Tibial nerve (tissue), 4 donors: ENCODE measurements around the gene WNT9B. TPM values are rescaled to one million over a fixed set of nuclear protein-coding genes. Genes with fewer than 3 reads are reported as not detected.

Source experiments
- DNase-seq, 2 donors: peaks; one replicate each; pipeline ENCODE4 v3.0.0-alpha.2; 2019; ENCODE audit warnings: low spot score in 2 of 2
- H3K27ac ChIP-seq, 4 donors: fragments of 200-600 bp; sonication (generic) in 3 of 4; one replicate each; pipeline ENCODE4 v1.5.1; 2017 to 2019; ENCODE audit warnings: mild to moderate bottlenecking in 1 of 4
- H3K27me3 ChIP-seq, 2 donors: fragments of 200-600 bp; sonication (generic) in 1 of 2; one replicate each; pipeline versions ENCODE4 v1.5.1 to v1.6.0; 2017 to 2019
- H3K36me3 ChIP-seq, 3 donors: fragments of 200-600 bp; sonication (generic); one replicate each; pipeline ENCODE4 v1.5.1; 2018 to 2019
- H3K4me1 ChIP-seq, 4 donors: fragments of 200-600 bp; sonication (generic) in 3 of 4; one replicate each; pipeline ENCODE4 v1.5.1; 2017 to 2019
- H3K4me3 ChIP-seq, 4 donors: fragments of 200-600 bp; sonication (generic) in 3 of 4; one replicate each; pipeline ENCODE4 v1.5.1; 2017 to 2019; ENCODE audit warnings: mild to moderate bottlenecking in 1 of 4, moderate library complexity in 1 of 4
- H3K9me3 ChIP-seq, 4 donors: fragments of 200-600 bp; sonication (generic) in 3 of 4; one replicate each; pipeline ENCODE4 v1.5.1; 2017 to 2019
- CTCF ChIP-seq, 5 experiments: fragments of 200-600 bp in 3 of 5; fragments of 450-650 bp in 2 of 5; sonication (generic) in 3 of 5; IDR thresholded peaks; one replicate each; pipeline ENCODE4 v1.5.1; 2016 to 2019; ENCODE audit warnings: antibody characterized with exemption in 5 of 5, mild to moderate bottlenecking in 3 of 5, moderate library complexity in 2 of 5
- EP300 ChIP-seq, 2 donors: sonication (generic); formaldehyde crosslinking; IDR thresholded peaks; one replicate each; pipeline ENCODE4 v1.6.1; 2017; ENCODE audit warnings: antibody characterized with exemption in 2 of 2, mild to moderate bottlenecking in 1 of 2
- POLR2A ChIP-seq, 2 donors: fragments of 450-650 bp; IDR thresholded peaks; one replicate each; pipeline ENCODE4 v1.6.1; 2017; ENCODE audit warnings: antibody characterized with exemption in 2 of 2, mild to moderate bottlenecking in 2 of 2, moderate library complexity in 2 of 2
- WGBS, 2 donors: methylation state at CpG; one replicate each; pipeline ENCODE4 v1.1.5; 2018; 5-methylcytosine and 5-hydroxymethylcytosine counted together
- total RNA-seq, 4 donors: library from RNA; depleted of rRNA; stranded (reverse); fragments of >200 nt; gene quantifications; one replicate each; pipeline ENCODE4 v1.1.0, GENCODE V29; 2016

WNT9B gene
- total RNA-seq, 4 donors from 2014 or later, result 0.78 to 0.90 TPM; not detected in 2

DNA sequence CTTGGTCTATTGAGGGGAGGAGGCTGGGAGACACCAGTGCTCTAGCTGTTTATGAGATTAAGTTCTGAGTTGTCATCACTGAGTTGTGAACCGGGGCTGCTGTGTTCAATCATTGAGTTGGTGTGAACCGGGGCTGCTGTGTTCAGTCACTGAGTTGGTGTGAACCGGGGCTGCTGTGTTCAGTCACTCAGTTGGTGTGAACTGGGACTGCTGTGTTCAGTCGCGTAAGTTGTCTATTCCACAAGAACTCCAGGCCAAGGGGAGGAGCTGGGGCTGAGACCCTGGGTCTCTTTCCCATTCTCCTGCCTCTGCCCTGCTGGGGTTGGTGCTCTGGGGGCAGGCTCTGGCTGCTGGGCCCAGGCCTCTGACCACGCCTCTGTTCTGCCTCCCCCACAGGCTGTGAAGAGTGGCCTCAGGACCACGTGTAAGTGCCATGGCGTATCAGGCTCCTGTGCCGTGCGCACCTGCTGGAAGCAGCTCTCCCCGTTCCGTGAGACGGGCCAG is 24.5 kb downstream of the WNT9B start:
- TF ChIP-seq POLR2A (IDR thresholded peaks at IDR 0.05) (no peak), CTCF (IDR thresholded peaks at IDR 0.05) (no peak), EP300 (IDR thresholded peaks at IDR 0.05) (no peak)
- no peak overlapping the region for H3K4me3 ChIP-seq
- H3K4me1 ChIP-seq, result peaks cover 0 to 7% (median 0%) of the 10 kb centered on the region in 4 donors
- H3K36me3 ChIP-seq, result no peaks in the 10 kb centered on the region
- no peaks in the 10 kb centered on the region for H3K9me3 ChIP-seq
- 75 to 94% methylated on average over 8 to 9 of the region's 13 CpGs for WGBS, 2 donors
- no peak overlapping the region for H3K27ac ChIP-seq
- H3K27me3 ChIP-seq, result no peaks in the 10 kb centered on the region
- DNase-seq, result no peak

- Histone ChIP-seq H3K4me1 (peaks cover 0 to 7% (median 0%) of the 10 kb centered on the region in 4 donors), H3K27ac (no peak overlapping the region), H3K9me3 (no peaks in the 10 kb centered on the region), H3K27me3 (no peaks in the 10 kb centered on the region), H3K4me3 (no peak overlapping the region), H3K36me3 (no peaks in the 10 kb centered on the region)
- 64 to 68% methylated on average over 5 to 12 of the region's 12 CpGs for WGBS, 2 donors
- DNase-seq, result no peak
- TF ChIP-seq EP300 (IDR thresholded peaks at IDR 0.05), result no peak
- peak in 1 of 5 experiments; percentile 20 for TF ChIP-seq CTCF (IDR thresholded peaks at IDR 0.05)
Observed at GRCh38 chr17:46876353-46876887, 25.0 kb downstream of the WNT9B start.

GRCh38 chr17:46876926-46877325 is 25.5 kb downstream of the WNT9B start:
- Histone ChIP-seq H3K27ac (no peak overlapping the region), H3K27me3 (no peaks in the 10 kb centered on the region)
- DNase-seq, result no peak

DNA sequence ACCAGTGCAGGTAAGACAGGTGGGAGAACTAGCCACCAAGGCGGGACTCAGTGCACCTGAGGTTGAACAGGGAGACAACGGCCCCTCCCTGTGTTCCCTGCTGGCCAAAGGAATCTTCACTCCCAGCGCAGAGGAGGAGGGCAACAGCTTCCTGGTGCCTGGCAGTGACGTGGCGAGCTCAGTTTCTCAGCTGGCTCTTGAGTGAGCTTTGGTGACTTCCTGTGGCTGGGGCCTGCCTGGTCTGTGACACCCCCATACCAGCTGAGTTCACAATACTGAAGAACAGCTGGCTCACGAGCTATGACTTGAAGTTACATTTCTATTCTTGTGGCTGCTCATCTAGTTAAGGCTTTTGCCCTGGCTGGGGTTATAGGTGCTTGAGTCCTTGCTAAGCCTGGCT is 26.1 kb downstream of the WNT9B start:
- H3K4me1 ChIP-seq, result peaks cover 0 to 7% (median 0%) of the 10 kb centered on the region in 4 donors
- no peaks in the 10 kb centered on the region for H3K27me3 ChIP-seq
- peak overlapping the region in 1 of 4 donors; percentile 4 for H3K27ac ChIP-seq
- 72% methylated on average over 6 of the region's 6 CpGs for WGBS, 2 donors
- no peaks in the 10 kb centered on the region for H3K9me3 ChIP-seq
- H3K4me3 ChIP-seq, result no peak overlapping the region
- no peaks in the 10 kb centered on the region for H3K36me3 ChIP-seq
- TF ChIP-seq EP300 (IDR thresholded peaks at IDR 0.05), result no peak
- no peak for TF ChIP-seq CTCF (IDR thresholded peaks at IDR 0.05)
- TF ChIP-seq POLR2A (IDR thresholded peaks at IDR 0.05), result no peak
- no peak for DNase-seq

More at GRCh38 chr17:46876926-46877325, 25.5 kb downstream of the WNT9B start:
- WGBS, 2 donors, result 70 to 75% methylated on average over 4 of the region's 4 CpGs
- TF ChIP-seq POLR2A (IDR thresholded peaks at IDR 0.05), result no peak
- no peak for TF ChIP-seq EP300 (IDR thresholded peaks at IDR 0.05)
- TF ChIP-seq CTCF (IDR thresholded peaks at IDR 0.05), result no peak
- Histone ChIP-seq H3K4me1 (peaks cover 0 to 7% (median 0%) of the 10 kb centered on the region in 4 donors), H3K36me3 (no peaks in the 10 kb centered on the region), H3K4me3 (no peak overlapping the region), H3K9me3 (no peaks in the 10 kb centered on the region)

DNA sequence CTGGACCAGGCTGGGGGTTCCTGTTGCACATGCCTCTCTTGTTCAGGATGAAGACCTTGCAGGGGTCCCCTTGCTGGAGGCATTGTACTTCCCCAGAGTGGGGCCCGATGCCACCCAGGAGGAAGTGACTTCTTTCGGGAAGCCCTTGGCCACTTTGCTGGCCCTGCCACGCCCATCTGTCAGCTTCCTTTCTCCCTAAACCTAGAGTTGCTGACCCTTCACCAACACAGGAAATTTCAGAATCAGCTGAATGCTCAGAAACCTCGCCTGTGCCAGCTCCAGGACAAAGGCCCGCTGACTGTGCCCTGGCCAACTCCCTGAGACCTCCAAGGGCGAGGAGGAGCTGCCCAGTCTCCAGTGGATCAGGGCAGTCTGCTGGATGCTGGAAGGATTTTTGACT is 26.7 kb downstream of the WNT9B start:
- DNase-seq, result peak in 1 of 2 donors; percentile 36
- Histone ChIP-seq H3K27ac (peak overlapping the region in 1 of 4 donors; percentile 67), H3K4me1 (peaks cover 0 to 7% (median 0%) of the 10 kb centered on the region in 4 donors), H3K27me3 (no peaks in the 10 kb centered on the region), H3K4me3 (no peak overlapping the region), H3K36me3 (no peaks in the 10 kb centered on the region), H3K9me3 (no peaks in the 10 kb centered on the region)
- TF ChIP-seq EP300 (IDR thresholded peaks at IDR 0.05), result peak in 1 of 2 donors; percentile 30
- TF ChIP-seq CTCF (IDR thresholded peaks at IDR 0.05), result no peak
- WGBS, 2 donors, result 41 to 54% methylated on average over 3 to 6 of the region's 6 CpGs
